ENCODE data around the gene CPLX3. TPM values are rescaled to one million over a fixed set of nuclear protein-coding genes. Genes with fewer than 3 reads are reported as not detected.

CPLX3 gene
- total RNA-seq, 2 experiments from 2014 or later: 0.35 TPM; not detected in 1

DNA sequence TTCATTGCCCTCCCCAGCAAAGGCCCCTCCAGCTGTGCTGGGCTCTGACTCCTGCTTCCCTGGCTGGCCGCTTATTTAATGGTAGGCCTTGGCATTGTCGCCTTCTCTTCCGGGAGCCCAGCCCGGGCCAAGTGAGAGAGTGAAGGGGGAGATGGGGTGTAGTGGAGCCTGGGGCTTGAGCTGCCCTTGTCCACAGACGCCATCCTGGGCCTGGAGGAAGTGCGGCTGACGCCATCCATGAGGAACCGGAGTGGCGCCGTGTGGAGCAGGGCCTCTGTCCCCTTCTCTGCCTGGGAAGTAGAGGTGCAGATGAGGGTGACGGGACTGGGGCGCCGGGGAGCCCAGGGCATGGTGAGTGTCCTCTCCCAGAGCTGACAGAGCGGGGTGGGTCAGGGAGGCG lies 10.5 kb upstream of the CPLX3 start:
- no peak for ATAC-seq
- DNase-seq: no peak
- H3K4me3 Mint-ChIP-seq: no peak overlapping the region
- H3K9me3 Mint-ChIP-seq (ENCODE audit: low read depth): no peaks in the 10 kb centered on the region
- peaks cover 15% of the 10 kb centered on the region for H3K4me1 Mint-ChIP-seq
- no peak overlapping the region for H3K27ac Mint-ChIP-seq
- no peaks in the 10 kb centered on the region for H3K36me3 Mint-ChIP-seq
- no peaks in the 10 kb centered on the region for H3K27me3 Mint-ChIP-seq
- CTCF ChIA-PET: interaction anchor here (1.6 to 9.2 kb wide), 3 partner anchors 16 to 46 kb away, joined by 3 to 53 read pairs (median 6); no protein-coding TSS in a partner anchor

DNA sequence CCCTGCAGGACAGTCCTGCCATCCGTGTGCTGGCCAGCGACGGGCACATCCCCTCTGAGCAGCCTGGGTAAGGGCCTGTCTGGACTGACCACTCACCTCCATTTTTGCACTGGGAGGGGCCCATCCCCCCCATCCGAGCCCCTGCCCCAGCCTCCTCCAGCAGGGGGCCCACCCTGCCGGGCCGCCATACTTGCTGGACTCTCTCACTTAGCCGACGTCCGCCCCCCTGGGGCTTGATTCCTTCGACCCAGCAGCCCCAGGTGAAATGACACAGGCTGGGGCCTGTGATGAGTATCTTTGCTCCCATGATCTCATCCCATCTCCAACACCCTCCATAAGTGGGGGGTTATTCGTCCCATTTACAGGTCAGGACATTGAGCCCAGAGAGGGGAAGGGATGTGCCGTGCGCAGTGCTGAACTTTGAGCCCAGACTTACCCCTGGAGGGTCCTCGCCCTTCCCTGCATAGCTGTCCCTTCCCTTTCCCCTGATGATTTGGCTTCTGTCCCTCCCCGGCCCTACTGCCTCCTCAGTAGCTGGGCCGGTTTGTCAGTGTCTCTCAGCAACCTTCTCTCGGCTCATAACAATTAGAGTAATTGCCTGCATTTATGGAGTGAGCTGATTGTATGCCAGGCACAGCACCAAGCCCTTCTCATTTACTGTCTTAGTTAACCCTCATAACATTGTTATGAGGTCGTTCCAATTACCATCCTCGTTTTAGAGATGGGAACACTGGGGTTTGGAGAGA lies 9.6 kb upstream of the CPLX3 start:
- H3K4me1 Mint-ChIP-seq: peaks cover 15% of the 10 kb centered on the region
- DNase-seq: no peak

DNA sequence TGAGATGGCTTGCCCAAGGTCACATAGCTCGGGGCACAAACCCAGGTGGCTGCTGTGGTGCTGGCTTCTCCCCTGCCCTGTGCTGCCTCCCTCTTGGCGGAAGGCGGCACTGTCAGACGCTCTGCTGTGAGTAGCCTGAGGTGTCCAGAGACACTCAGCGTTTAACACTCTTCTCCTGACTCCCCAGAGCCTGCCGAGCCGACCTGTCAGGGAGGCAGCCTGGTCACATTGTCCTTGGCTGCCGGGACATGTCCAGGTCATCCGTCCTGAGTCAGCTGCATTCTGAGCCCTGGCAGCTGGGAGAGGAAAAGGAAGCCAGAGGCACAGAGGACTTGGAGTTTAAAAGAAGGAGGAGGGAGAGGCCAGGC lies 9.1 kb upstream of the CPLX3 start:
- H3K9me3 Mint-ChIP-seq (ENCODE audit: low read depth): no peaks in the 10 kb centered on the region
- CTCF ChIA-PET: interaction anchor here (1.1 to 9.2 kb wide), 3 partner anchors 10 to 47 kb away, joined by 5 to 53 read pairs (median 7); no protein-coding TSS in a partner anchor
- no peaks in the 10 kb centered on the region for H3K36me3 Mint-ChIP-seq
- H3K4me3 Mint-ChIP-seq: no peak overlapping the region
- no peak overlapping the region for H3K27ac Mint-ChIP-seq
- DNase-seq (no peak), ATAC-seq (no peak)
- H3K4me1 Mint-ChIP-seq: peaks cover 15% of the 10 kb centered on the region
- H3K27me3 Mint-ChIP-seq: no peaks in the 10 kb centered on the region

More for the DNA sequence above, 9.6 kb upstream of the CPLX3 start:
- Mint-ChIP-seq H3K9me3 (ENCODE audit: low read depth) (no peaks in the 10 kb centered on the region), H3K36me3 (no peaks in the 10 kb centered on the region), H3K4me3 (no peak overlapping the region), H3K27ac (no peak overlapping the region), H3K27me3 (no peaks in the 10 kb centered on the region)
- no peak for ATAC-seq
- CTCF ChIA-PET: interaction anchor here (1.1 to 9.2 kb wide), 4 partner anchors 9 to 47 kb away, joined by 5 to 53 read pairs (median 6); no protein-coding TSS in a partner anchor

DNA sequence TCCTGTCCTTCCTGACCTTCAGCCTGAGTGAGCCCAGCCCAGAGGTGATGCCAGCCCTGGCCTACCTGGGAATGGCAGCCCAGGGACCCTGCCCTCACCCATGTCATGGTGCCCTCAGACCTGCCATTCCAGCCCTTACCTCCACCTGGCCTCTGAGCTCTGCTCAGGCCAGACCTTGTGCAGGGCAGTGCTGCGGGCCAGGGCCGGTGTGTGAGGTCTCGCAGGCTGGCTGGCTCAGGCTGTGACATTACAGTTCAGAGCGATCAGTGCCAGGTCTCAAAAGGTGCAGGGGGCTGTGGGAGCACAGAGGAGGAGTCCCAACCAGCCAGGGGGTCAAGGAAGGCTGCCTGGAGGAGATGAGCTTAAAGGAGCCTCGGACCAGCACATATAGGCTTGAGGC lies 6.4 kb upstream of the CPLX3 start:
- Mint-ChIP-seq H3K4me3 (no peak overlapping the region), H3K4me1 (peaks cover 15% of the 10 kb centered on the region), H3K9me3 (ENCODE audit: low read depth) (no peaks in the 10 kb centered on the region), H3K27ac (no peak overlapping the region), H3K27me3 (peaks cover 8% of the 10 kb centered on the region), H3K36me3 (no peaks in the 10 kb centered on the region)
- no peak for ATAC-seq
- CTCF ChIA-PET: interaction anchor here (0.8 to 9.2 kb wide), 5 partner anchors 9 to 50 kb away, joined by 3 to 53 read pairs (median 3); no protein-coding TSS in a partner anchor
- no peak for DNase-seq

DNA sequence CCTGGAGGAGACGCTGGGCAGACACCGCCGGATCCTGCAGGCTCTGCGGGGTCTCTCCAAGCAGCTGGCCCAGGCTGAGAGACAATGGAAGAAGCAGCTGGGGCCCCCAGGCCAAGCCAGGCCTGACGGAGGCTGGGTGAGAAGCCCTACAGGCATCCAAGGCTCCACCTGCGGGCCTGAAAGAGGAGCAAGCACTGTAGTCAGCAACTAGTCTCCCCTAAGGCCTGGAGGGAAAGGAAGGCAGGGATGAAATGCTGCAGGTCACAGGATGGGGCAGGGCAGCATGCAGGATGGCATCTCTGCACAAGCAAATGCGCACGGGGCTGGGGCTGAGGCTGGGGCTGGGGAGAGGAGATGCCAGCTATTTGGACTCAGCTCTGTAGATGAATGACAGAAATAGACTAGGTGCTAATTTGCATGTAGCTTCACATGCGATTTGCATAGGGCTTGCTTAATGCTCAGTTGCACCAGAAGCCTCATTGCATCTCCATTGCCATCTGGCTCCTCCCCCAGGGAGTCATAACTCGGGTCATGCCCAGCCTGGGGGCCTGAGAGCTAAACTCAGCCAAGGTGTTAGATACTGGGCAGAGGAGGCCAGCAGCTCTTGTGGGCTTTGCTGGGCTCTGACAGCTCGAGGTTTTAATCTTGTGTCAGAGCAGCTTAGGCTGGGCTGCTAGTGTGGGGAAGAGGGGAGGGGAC lies 5.2 kb upstream of the CPLX3 start:
- ATAC-seq: no peak
- Mint-ChIP-seq H3K4me1 (peaks cover 11% of the 10 kb centered on the region), H3K4me3 (no peak overlapping the region)

DNA sequence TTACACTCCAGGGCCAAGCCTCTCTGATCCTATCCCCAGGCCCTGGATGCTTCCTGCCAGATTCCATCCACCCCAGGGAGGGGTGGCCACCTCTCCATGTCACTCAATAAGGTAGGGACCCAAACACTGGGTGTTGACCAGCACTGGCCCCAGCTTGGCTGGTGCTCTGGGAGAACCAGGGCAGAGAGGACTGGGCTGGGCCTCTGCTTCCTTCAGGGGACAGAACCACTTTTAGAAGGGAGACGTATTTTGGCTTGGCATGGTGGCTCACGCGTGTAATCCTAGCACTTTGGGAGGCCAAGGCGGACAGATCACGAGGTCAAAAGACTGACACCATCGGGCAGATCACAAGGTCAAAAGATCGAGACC lies 4.7 kb upstream of the CPLX3 start:
- DNase-seq: no peak
- no peak for ATAC-seq
- H3K36me3 Mint-ChIP-seq: no peaks in the 10 kb centered on the region
- H3K27me3 Mint-ChIP-seq: peaks cover 16% of the 10 kb centered on the region
- CTCF ChIA-PET: interaction anchor here (1.0 to 9.2 kb wide), 5 partner anchors 14 to 187 kb away, joined by 3 to 53 read pairs (median 4); no protein-coding TSS in a partner anchor
- H3K27ac Mint-ChIP-seq: no peak overlapping the region
- no peak overlapping the region for H3K4me3 Mint-ChIP-seq
- H3K4me1 Mint-ChIP-seq: peaks cover 11% of the 10 kb centered on the region
- no peaks in the 10 kb centered on the region for H3K9me3 Mint-ChIP-seq (ENCODE audit: low read depth)

More for the DNA sequence above, 5.2 kb upstream of the CPLX3 start:
- no peaks in the 10 kb centered on the region for H3K36me3 Mint-ChIP-seq
- no peak overlapping the region for H3K27ac Mint-ChIP-seq
- no peaks in the 10 kb centered on the region for H3K9me3 Mint-ChIP-seq (ENCODE audit: low read depth)
- peaks cover 13% of the 10 kb centered on the region for H3K27me3 Mint-ChIP-seq
- DNase-seq: no peak
- CTCF ChIA-PET: interaction anchor here (1.0 to 9.2 kb wide), 6 partner anchors 12 to 186 kb away, joined by 3 to 53 read pairs (median 4); no protein-coding TSS in a partner anchor

DNA sequence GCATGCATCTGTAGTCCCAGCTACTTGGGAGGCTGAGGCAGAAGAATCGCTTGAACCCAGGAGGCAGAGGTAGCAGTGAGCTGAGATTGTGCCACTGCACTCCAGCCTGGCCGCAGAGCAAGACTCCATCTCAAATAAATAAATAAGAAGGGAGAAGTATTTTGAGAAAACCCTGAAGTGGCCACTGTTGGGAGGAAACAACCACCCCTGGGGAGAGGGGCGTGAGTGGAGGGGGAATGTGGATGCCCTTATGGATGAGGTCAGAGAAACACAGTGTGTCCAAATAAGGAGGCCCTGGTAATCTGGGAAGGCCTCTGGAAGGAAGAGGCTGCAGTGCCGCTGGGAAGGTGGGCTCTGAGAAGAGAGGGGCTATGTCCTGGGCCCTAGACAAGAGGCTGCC lies 4.2 kb upstream of the CPLX3 start:
- Mint-ChIP-seq H3K4me3 (no peak overlapping the region), H3K4me1 (peaks cover 11% of the 10 kb centered on the region), H3K27me3 (peaks cover 21% of the 10 kb centered on the region), H3K9me3 (ENCODE audit: low read depth) (no peaks in the 10 kb centered on the region), H3K36me3 (no peaks in the 10 kb centered on the region), H3K27ac (no peak overlapping the region)
- DNase-seq: no peak
- ATAC-seq: no peak
- CTCF ChIA-PET: interaction anchor here (1.3 to 9.2 kb wide), 4 partner anchors 14 to 187 kb away, joined by 4 to 53 read pairs (median 6); no protein-coding TSS in a partner anchor

DNA sequence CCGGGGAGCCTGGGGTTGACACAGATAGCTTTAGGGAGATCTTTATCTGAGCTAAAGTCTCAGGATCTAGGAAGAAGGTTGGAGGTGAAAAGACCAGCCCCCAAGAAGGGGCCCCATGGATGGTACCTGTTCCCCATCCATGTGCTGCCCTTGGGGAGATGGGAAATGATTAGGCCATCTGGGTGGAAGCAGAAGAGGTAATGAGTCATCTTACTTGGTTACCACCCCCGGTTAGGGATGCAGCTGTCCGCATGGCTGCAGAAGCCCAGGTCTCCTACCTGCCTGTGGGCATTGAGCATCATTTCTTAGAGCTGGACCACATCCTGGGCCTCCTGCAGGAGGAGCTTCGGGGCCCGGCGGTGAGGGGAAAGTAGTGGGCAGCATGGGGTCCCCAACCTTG lies 3.1 kb upstream of the CPLX3 start:
- H3K4me3 Mint-ChIP-seq: no peak overlapping the region
- H3K27ac Mint-ChIP-seq: no peak overlapping the region
- H3K4me1 Mint-ChIP-seq: peaks cover 6% of the 10 kb centered on the region
- H3K27me3 Mint-ChIP-seq: peaks cover 28% of the 10 kb centered on the region
- CTCF ChIA-PET: interaction anchor here (1.1 to 9.2 kb wide), 6 partner anchors 13 to 127 kb away, joined by 3 to 53 read pairs (median 4); partner anchors contain the start of gene CSK
- ATAC-seq (no peak), DNase-seq (no peak)
- no peaks in the 10 kb centered on the region for H3K9me3 Mint-ChIP-seq (ENCODE audit: low read depth)
- H3K36me3 Mint-ChIP-seq: no peaks in the 10 kb centered on the region

DNA sequence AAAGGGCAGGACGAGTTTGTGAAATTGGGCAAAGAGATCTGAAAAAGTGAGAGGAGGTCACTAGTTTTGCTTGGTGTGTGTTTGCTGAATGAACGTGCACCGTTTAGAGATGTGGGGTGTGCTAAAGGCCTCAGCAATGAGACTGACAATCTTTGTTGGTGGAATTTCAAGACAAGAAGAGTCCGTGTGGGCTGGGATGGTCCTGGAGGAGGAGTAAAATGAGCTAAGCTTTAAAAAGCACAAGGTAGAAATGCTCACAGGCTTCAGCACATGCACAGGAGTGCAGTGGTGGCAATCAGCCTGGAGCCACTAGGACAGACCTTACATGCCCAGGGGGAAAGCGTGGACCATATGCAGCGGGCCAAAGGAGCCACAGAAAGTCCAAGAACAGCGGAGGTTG lies 1.5 kb upstream of the CPLX3 start:
- H3K9me3 Mint-ChIP-seq (ENCODE audit: low read depth): no peaks in the 10 kb centered on the region
- no peaks in the 10 kb centered on the region for H3K36me3 Mint-ChIP-seq
- peaks cover 34% of the 10 kb centered on the region for H3K27me3 Mint-ChIP-seq
- no peak overlapping the region for H3K27ac Mint-ChIP-seq
- no peak overlapping the region for H3K4me3 Mint-ChIP-seq
- DNase-seq (no peak), ATAC-seq (no peak)
- CTCF ChIA-PET: interaction anchor here (0.8 to 3.2 kb wide), 5 partner anchors 11 to 125 kb away, joined by 3 to 11 read pairs (median 5); no protein-coding TSS in a partner anchor
- H3K4me1 Mint-ChIP-seq: peaks cover 9% of the 10 kb centered on the region

DNA sequence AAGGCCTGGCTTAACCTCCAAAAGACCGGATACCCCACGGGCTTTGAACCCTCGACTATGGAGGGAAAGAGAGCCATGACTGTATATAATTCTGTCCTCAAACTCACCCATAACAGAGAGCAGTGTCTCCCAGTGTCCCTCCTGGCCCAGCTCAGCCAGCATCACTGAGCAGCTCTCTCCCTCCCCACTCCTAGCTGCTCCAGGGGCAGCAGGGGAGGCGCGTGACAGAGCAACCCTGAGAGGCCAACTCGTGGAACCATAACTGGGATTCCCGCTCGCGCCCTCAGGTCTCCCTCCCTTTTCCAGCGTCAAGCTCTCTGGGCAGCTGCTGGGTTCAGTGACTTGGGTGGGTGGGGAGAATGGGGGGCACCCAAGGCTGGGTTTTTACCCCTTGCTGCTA lies 561 bp upstream of the CPLX3 start:
- CTCF ChIA-PET: interaction anchor here (0.8 to 3.2 kb wide), 5 partner anchors 10 to 134 kb away, joined by 3 to 11 read pairs (median 3); no protein-coding TSS in a partner anchor
- Mint-ChIP-seq H3K4me1 (peaks cover 15% of the 10 kb centered on the region), H3K27me3 (peaks cover 34% of the 10 kb centered on the region), H3K36me3 (no peaks in the 10 kb centered on the region), H3K9me3 (ENCODE audit: low read depth) (no peaks in the 10 kb centered on the region), H3K4me3 (no peak overlapping the region), H3K27ac (no peak overlapping the region)
- DNase-seq (no peak), ATAC-seq (no peak)

DNA sequence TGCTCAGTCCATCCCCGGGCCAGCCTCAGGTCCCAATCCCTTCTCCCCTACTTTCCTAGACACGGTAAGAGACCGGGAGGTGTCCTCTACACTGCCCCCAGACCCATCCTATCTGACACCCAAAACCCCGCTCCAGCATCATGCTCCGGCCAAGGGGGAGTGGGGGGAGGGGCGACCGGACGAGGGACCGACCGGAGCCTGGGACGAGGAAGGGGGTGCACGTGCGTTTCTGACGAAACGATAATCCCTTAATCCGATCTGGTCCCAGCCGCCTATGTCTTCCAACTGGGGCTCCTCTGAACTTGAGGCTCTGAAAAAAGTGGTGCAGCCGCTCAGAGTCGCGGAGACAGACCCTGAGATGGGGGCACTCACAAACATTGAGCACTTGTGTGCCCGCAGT lies 494 bp downstream of the CPLX3 start:
- Mint-ChIP-seq H3K9me3 (ENCODE audit: low read depth) (no peaks in the 10 kb centered on the region), H3K27ac (no peak overlapping the region), H3K4me1 (peaks cover 15% of the 10 kb centered on the region), H3K4me3 (no peak overlapping the region), H3K36me3 (no peaks in the 10 kb centered on the region), H3K27me3 (peaks cover 34% of the 10 kb centered on the region)
- DNase-seq: no peak
- CTCF ChIA-PET: interaction anchor here (0.8 to 3.2 kb wide), 9 partner anchors 9 to 193 kb away, joined by 3 to 11 read pairs (median 5); no protein-coding TSS in a partner anchor
- no peak for ATAC-seq

DNA sequence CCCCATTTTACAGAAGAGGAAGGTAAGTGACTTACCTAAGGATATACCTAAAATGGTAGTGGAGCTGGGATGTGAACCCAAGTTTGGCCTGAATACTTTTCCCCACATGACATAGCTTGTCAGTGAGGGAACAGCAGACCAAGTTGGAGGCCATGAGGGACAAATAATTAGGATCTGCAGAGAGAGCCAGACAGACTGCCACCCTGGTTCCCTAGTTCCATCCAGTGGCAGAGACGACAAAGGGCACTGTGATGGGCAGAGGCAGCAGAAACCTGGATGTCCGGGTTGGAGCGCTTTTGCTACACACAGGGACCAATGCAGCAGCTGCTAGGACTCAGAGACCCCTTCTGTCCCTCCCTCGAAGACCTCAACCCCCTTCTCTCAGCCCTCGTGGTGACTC lies 1.2 kb downstream of the CPLX3 start:
- Mint-ChIP-seq H3K27ac (no peak overlapping the region), H3K9me3 (ENCODE audit: low read depth) (no peaks in the 10 kb centered on the region), H3K4me3 (no peak overlapping the region), H3K36me3 (no peaks in the 10 kb centered on the region), H3K27me3 (peaks cover 34% of the 10 kb centered on the region), H3K4me1 (peaks cover 15% of the 10 kb centered on the region)
- DNase-seq: no peak
- CTCF ChIA-PET: interaction anchor here (0.8 to 3.2 kb wide), 8 partner anchors 9 to 194 kb away, joined by 3 to 11 read pairs (median 6); no protein-coding TSS in a partner anchor
- ATAC-seq: no peak

DNA sequence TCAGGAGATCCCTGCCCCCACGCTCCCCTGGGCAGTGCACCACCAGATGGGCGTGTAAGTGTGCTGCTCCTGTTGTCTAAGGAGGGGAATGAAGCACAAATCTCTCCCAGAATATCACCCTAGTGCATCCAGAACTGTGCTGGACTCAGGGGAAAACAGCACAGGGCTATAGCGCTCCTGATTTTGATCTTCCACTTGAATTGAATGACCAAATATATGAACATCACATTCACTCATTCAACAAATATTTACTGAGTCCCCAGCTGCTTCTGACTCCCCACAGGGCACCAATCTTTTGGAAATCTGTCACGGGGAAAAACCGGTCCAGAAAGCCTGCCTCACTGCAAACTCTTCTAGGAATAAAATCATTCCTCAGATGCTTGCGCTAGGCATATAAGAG lies 2.4 kb downstream of the CPLX3 start:
- ATAC-seq: no peak
- no peak for DNase-seq
- H3K36me3 Mint-ChIP-seq: no peaks in the 10 kb centered on the region
- H3K27ac Mint-ChIP-seq: no peak overlapping the region
- H3K9me3 Mint-ChIP-seq (ENCODE audit: low read depth): no peaks in the 10 kb centered on the region
- H3K4me1 Mint-ChIP-seq: peaks cover 15% of the 10 kb centered on the region
- peaks cover 34% of the 10 kb centered on the region for H3K27me3 Mint-ChIP-seq
- H3K4me3 Mint-ChIP-seq: no peak overlapping the region
- CTCF ChIA-PET: interaction anchor here (0.8 to 2.8 kb wide), 6 partner anchors 10 to 121 kb away, joined by 3 to 9 read pairs (median 4); no protein-coding TSS in a partner anchor

All from activated CD8-positive, alpha-beta memory T cell treated with anti-CD3 and anti-CD28 coated beads, Interleukin-2, amount 10 ng/mL, durations not matched to agents 7 days and 5 days (primary cell).